GM19372 (cell line): ENCODE results near the gene CCDC73.

Experiments
- ATAC-seq: cut with Tn5 transposase; IDR thresholded peaks from one replicate; pipeline ENCODE4 v1.9.1; 2021; ENCODE audit warnings: mild to moderate bottlenecking, low read depth, moderate library complexity; ENCODE audit not compliant: unreplicated experiment

Gene CCDC73

GRCh38 chr11:32555895-32556294 lies 238.6 kb downstream of the CCDC73 start:
- ATAC-seq: no peak

GRCh38 chr11:32555091-32555490 lies 239.4 kb downstream of the CCDC73 start:
- ATAC-seq: no peak
